GM18873 (cell line): ENCODE measurements around the gene CDC26.
"Not testable (repeated sequence)": the region's sequence is repeated elsewhere in the genome, so short reads cannot be mapped to it uniquely, and the experiment has no call there.

ENCODE experiments used
- ATAC-seq: cut with Tn5 transposase; IDR thresholded peaks from one replicate; pipeline ENCODE4 v1.9.1; 2021; ENCODE audit warnings: mild to moderate bottlenecking, moderate library complexity, moderate number of reproducible peaks; ENCODE audit not compliant: unreplicated experiment, low FRiP score

CDC26 gene

DNA sequence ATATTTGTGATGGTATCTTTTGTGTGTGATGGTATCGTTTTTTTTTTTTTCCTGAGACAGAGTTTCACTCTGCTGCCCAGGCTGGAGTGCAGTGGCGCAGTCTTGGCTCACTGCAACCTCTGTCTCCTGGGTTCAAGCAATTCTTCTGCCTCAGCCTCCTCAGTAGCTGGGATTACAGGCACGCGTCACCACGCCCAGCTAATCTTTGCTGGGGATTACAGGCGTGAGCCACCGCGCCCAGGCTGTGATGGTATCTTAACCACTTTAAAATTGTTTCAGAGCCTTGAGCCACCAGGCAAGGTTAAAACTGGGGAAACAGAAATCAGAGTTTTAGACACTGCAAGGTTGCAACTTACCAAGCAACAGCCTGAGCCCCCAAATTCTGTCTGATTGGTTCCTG is 20.9 kb upstream of the CDC26 start:
- ATAC-seq: not testable (repeated sequence)

GRCh38 chr9:113293285-113293878 is 18.0 kb upstream of the CDC26 start:
- ATAC-seq: no peak

DNA sequence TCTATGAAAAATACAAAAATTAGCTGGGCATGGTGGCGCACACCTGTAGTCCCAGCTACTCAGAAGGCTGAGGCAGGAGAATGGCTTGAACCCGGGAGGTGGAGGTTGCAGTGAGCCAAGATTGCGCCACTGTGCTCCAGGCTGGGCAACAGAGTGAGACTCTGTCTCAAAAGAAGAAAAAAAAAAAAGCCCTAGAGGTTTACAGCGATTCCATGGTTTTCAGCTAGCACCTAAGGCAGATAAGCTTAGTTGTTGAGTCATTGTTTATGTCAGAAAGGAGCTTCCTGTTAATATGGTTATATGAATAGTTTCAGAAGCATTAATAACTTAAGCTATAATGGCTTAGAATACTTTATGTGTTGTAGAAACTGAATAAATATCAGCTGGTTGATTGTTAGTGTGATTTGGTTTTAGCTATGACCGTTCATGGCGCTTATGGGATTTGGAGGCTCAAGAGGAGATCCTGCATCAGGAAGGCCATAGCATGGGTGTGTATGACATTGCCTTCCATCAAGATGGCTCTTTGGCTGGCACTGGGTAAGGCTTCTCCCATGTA is 14.8 kb upstream of the CDC26 start:
- no peak for ATAC-seq

GRCh38 chr9:113289091-113289490 is 13.7 kb upstream of the CDC26 start:
- no peak for ATAC-seq

DNA sequence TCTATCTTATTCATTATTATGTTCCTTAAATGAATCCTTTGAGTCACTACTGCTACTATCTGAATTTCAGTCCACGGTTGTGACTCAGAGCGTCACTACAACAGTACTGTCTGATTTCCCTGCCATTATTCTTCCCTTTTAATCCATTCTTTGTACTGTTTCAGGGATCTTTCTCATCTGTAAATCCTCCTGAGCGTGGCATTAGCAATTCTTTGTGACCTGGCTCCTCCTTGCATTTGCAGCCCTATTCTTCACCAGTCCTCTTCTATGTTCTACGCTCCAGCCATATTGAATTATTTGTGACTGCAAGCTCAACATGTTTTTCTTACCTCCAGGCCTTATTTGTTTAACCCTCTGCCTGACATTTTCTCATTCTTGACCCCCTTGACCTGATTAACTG is 6.0 kb upstream of the CDC26 start:
- no peak for ATAC-seq

DNA sequence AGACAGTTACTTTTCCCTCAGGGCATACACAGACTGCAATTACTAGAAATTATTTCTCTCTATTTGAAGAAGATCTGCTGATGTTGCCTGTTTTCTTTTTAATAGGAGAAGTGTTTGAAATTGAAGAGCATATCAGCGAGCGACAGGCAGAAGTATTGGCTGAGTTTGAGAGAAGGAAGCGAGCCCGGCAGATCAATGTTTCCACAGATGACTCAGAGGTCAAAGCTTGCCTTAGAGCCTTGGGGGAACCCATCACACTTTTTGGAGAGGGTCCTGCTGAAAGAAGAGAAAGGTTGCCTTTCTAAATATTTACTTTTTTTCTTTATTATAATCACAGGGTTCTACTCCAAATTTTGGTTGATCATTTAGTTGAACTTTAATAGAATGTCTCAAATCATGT is 3.5 kb upstream of the CDC26 start:
- ATAC-seq: no peak

DNA sequence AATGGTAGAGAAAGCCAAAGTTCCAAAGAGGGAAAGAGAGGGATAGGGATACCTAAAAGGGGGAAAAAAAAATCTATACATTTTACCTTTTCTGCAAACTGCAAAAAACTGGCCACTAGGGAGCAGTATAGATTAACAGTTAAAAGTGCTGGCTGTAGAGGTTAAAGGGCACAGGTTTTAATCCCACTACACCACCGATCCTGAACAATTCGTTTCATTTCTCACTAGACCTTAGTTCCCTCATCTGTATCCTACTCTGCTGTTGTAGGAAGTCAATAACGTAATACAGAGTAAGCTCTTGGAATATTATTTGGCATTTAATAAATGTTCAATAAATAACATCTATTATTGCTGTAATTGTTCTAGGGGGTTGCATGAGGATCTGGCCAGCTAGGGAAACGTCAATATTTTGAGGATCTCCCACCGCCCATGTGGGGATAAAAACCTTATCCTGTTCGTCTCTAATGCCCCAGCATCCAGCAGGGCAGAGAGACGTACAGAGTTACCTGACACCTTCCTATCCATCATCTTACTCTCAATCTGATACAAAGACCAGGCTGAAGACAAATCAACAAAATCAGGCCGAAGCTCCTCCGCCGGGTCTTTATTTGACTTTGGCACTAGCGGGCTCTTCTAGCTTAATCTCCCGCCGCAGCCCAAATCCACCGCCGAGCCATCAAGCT is 757 bp downstream of the CDC26 start:
- no peak for ATAC-seq

DNA sequence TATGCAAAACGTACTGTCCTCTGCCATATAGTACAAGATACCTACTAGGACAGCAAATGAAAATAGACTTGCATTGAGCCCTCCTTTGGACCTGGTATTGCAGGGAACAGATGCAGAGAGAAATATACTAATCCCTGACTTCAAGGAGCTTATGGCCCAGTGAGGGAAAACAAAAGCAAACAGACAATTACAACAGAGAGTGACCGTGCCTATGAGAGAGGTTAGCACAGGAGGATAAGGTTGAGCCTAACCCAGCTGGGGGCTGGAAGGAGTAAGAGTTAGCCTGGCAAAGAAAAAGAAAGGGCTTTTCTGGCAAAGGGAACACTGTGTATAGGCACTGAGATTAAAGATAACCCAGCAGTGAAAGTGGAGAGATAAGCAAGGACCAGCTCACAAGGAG is 5.5 kb downstream of the CDC26 start:
- no peak for ATAC-seq

DNA sequence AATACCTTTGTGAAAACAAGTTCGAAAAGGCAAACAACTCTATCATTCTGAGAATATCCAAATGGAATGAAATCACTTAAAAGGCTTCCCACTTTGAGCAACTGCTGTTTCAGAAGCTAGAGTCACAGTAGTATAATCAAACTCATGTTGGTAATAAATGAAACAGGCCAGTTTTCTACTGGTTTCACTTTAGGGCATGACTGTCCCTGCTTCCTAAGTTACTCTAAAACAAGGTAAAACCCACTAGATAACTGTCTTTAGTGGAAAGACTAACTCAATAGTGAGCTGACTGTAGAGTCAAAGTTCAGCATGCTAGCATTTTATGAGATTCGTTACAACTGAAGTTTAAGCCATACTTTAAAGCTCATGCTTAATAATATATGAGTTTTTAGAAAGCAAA is 6.0 kb downstream of the CDC26 start:
- no peak for ATAC-seq

DNA sequence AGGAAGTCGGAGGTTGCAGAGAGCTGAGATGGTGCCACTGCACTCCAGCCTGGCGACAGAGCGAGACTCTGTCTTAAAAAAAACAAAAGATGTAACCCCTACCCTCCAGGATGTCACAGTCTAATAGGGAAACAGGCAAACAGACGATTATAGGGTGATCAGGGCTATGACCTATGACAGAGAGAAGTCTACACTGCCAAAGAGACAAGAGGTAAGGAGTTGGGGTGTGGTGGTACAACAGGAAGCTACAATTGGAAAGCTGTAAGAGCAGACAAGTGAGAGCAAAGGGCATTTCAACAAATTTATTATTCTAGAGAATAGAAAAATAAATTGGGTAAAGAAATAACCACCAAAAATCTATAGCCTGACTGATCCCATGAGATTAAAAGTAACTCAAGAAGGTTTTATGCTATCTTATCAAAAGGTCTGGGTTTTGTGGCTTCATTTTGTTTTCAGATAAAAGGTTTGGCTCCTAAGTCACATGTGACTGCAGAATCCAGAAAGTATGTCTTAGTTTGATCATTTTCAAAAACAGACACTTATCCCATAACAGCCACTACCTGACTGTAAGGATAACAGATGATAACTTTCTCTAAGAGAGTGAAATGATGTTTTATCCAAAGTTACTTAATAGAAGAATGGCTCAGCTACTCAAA is 7.3 kb downstream of the CDC26 start:
- no peak for ATAC-seq

DNA sequence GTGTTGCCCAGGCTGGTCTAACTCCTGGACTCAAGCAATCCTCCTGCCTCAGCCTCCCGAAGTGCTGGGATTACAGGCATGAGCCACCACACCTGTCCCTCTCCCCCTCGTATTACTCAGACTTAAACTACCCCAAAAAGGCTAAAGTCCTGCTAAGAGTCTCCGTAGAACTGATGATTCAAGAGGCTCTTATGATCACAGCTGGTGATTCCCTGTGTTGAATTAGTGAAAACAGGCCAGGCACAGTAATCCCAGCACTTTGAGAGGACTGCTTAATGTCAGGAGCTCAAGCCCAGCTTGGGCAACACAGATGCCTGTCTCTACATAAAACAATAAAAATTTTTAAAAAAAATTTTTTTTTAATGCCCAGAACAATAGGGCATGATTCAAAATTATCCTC is 9.2 kb downstream of the CDC26 start:
- ATAC-seq: no peak

DNA sequence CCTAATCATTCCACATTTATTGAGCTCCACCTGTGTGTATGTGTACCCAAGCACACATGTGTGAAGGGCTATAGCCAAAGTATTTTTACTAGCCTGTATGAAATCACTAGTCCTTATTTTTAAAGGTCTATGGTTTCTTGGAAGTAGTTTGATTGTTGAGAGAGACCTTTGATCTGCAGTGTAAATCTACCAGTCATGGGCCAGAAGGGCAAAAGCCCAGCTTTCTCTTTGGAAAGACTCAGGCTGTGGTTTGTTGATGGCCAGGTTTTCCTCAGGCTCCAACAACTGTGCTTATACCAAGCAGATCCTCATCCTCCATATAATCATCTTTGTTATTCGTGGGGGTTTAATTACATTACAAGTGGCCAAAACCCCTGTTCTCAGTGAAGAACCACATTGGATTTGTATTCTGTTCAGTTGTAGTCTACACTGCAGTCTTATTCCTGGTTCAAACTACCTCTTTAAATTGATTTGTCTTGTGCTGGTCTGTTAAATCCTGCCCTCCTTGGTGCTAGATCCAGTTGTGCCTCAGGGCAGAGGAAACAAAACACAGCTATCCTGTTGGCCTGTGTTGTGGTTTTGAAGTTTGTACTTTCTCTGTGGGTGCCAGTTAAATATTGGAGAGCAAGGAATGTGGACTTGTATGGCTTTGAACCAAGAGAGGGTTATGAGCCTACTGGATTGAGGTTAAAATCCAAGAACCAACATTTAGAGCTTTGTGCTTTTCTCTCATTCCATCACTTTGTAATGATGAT is 13.3 kb downstream of the CDC26 start:
- no peak for ATAC-seq

DNA sequence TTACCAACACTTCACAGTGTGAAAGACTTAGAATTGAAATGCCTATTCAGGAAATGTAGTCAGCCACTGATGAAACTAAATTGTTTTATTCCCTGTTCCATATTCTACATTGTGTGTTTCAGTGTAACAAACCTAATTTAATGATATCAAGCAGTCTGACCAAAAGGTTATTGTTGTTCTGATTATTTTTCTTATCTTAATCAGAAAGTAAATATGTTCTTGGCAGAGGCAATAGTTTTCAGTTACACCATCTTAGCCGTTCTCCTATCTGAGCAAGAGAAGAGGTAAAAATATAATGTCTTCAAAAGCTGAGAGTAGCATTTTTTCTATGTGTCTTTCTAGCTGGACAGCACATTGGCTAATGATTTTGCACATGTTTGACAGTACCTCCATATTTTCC is 17.1 kb downstream of the CDC26 start:
- no peak for ATAC-seq

- no peak for ATAC-seq
Measured at GRCh38 chr9:113257863-113258262, 17.5 kb downstream of the CDC26 start.

DNA sequence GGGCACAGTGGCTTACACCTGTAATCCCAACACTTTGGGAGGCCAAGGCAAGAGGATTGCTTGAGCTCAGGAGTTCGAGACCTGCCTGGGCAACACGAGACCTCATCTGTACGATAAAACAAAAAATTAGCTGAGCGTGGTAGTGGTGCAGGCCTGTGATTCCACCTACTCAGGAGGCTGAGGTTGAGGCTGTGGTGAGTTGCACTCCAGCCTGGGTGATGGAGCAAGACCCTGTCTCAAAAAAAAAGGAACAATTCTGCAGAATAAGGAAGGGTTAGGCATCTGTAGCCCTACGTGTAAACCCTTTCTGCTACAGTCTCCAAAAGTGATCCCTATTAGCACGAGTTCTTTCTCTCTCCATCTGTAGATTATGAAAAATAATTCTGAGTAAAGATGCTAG is 19.9 kb downstream of the CDC26 start:
- ATAC-seq: no peak

DNA sequence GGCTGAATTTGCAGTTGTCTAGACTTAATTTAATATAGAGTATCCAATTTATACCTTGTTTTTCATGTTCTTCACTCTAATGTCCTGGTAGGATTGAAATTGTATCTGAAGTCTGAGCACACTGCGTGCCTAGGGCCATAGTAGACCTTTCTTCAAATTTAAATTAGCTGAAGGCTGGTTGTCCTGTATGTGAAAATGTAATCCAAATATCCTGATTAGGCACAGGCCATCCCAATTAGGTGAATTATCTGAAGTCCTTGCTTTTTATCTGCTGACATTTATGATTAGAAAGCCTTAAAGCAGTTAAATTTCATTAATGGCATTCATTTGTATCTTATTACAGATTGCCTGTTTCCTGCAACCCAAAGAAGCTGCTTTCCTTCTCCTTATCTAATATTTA is 20.4 kb downstream of the CDC26 start:
- ATAC-seq: no peak

DNA sequence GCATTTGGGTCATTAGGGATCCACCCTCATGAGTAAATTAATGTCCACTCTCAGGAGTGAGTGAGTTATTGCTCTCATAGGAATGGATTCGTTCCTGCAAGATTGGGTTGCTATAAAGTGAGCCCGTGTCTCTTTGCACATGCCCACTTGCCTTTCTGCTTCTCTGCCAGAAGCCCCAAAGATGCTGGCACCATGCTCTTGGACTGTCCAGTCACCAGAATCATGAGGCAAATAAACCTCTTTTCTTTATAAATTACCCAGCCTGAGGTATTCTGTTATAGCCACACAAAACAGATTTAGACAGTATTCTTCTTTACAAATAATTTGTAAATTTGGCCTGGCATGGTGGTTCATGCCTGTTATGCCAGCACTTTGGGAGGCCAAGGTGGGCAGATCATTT is 24.6 kb downstream of the CDC26 start:
- no peak for ATAC-seq

GRCh38 chr9:113249661-113250060 is 25.7 kb downstream of the CDC26 start:
- not testable (repeated sequence) for ATAC-seq

GRCh38 chr9:113247640-113248039 is 27.7 kb downstream of the CDC26 start:
- no peak for ATAC-seq

DNA sequence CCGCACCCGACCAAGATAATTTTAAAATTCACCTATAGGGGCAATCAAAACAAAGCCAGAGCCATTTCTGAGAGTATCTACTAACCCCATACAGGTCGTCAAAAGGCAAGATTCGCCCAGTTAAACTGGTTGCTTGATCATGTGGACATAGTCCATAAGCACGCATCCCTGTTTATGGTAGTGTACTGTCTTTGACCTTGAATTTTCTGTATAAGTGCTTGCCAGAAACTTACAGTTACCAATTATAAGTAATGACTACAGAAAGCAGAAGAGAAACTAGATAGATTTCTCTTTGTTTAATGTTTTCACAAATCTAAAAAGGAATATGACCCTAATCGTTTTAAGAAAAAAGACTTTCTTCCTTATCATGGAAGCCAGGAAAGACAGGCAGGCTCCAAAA is 28.4 kb downstream of the CDC26 start:
- no peak for ATAC-seq

GRCh38 chr9:113245894-113246293 is 29.5 kb downstream of the CDC26 start:
- no peak for ATAC-seq
